HG03175 (cell line): ENCODE results near the gene PMP22.
"Not testable (repeated sequence)": the region's sequence is repeated elsewhere in the genome, so short reads cannot be mapped to it uniquely, and the experiment has no call there.

Experiments used
- ATAC-seq: cut with Tn5 transposase; IDR thresholded peaks from one replicate; pipeline ENCODE4 v1.9.1; 2021; ENCODE audit warnings: mild to moderate bottlenecking, moderate library complexity; ENCODE audit not compliant: unreplicated experiment

PMP22 gene

GRCh38 chr17:15220785-15221184 is 44.3 kb downstream of the PMP22 start:
- ATAC-seq = no peak

GRCh38 chr17:15216481-15216880 is 48.6 kb downstream of the PMP22 start:
- ATAC-seq = no peak

- no peak for ATAC-seq
Observed at GRCh38 chr17:15213381-15214087, 51.6 kb downstream of the PMP22 start.

- no peak for ATAC-seq
Observed at GRCh38 chr17:15210247-15210646, 54.9 kb downstream of the PMP22 start.

- not testable (repeated sequence) for ATAC-seq
Observed at GRCh38 chr17:15203062-15203461, 62.1 kb downstream of the PMP22 start.

- not testable (repeated sequence) for ATAC-seq
Observed at GRCh38 chr17:15200574-15200973, 64.6 kb downstream of the PMP22 start.

GRCh38 chr17:15197229-15197628 is 67.9 kb downstream of the PMP22 start:
- ATAC-seq = no peak

- no peak for ATAC-seq
Observed at GRCh38 chr17:15194859-15195277, 70.3 kb downstream of the PMP22 start.

GRCh38 chr17:15185625-15185991 is 79.5 kb downstream of the PMP22 start:
- ATAC-seq = no peak

GRCh38 chr17:15184872-15185624 is 80.1 kb downstream of the PMP22 start:
- ATAC-seq = no peak

- no peak for ATAC-seq
Observed at GRCh38 chr17:15181816-15182215, 83.3 kb downstream of the PMP22 start.

GRCh38 chr17:15181333-15181732 is 83.8 kb downstream of the PMP22 start:
- no peak for ATAC-seq

- ATAC-seq = no peak
Observed at GRCh38 chr17:15180121-15180561, 85.0 kb downstream of the PMP22 start.
